Measurements from ENCODE around the gene RPS6KA5. TPM values are rescaled to one million over a fixed set of nuclear protein-coding genes. Genes with fewer than 3 reads are reported as not detected.
A peak's percentile ranks its signal among the peaks of the same experiment; 100 is the strongest.
"Not testable (repeated sequence)": the region's sequence is repeated elsewhere in the genome, so short reads cannot be mapped to it uniquely, and the experiment has no call there.

RPS6KA5 gene
- total and polyA plus RNA-seq, 7 experiments from 2014 or later, result 17.7 to 43.5 (median 34.1) TPM

- Mint-ChIP-seq H3K27ac (no peak overlapping the region), H3K27me3 (no peaks in the 10 kb centered on the region), H3K9me3 (peaks cover 0 to 42% (median 20%) of the 10 kb centered on the region in 11 donors), H3K4me1 (peaks cover 0 to 12% (median 2%) of the 10 kb centered on the region in 7 donors), H3K36me3 (peaks cover 28 to 81% (median 73%) of the 10 kb centered on the region in 5 donors), H3K4me3 (no peak overlapping the region)
- peaks cover 0 to 12% (median 6%) of the 10 kb centered on the region in 3 experiments for H3K9me3 ChIP-seq (ENCODE audit: control insufficient read depth in 2 of 3, low read length in 3 of 3)
- CTCF ChIA-PET, result no interaction called here
- H3K27ac ChIP-seq (ENCODE audit: low read depth, low read length), result no peak overlapping the region
- DNase-seq (no peak), ATAC-seq (no peak)
- no peak overlapping the region for H3K4me3 ChIP-seq (ENCODE audit: low read length)
- H3K36me3 ChIP-seq (ENCODE audit: control insufficient read depth in 2 of 3, insufficient read depth in 3 of 3, low read length in 3 of 3), result peaks cover 0 to 49% (median 5%) of the 10 kb centered on the region in 3 experiments
- H3K27me3 ChIP-seq (ENCODE audit: control insufficient read depth in 2 of 2, insufficient read depth in 2 of 2, low read length in 2 of 2), result no peaks in the 10 kb centered on the region
- H3K4me1 ChIP-seq (ENCODE audit: control insufficient read depth in 2 of 2, insufficient read depth in 2 of 2, low read length in 2 of 2), result no peaks in the 10 kb centered on the region
- intact Hi-C loops (cut with micrococcal nuclease), result no loop called here
- POLR2A ChIA-PET, result no interaction called here
Observed at GRCh38 chr14:90942511-90942910, 117.9 kb downstream of the RPS6KA5 start.

- ChIA-PET CTCF (no interaction called here), POLR2A (no interaction called here)
- Histone ChIP-seq H3K27me3 (ENCODE audit: control insufficient read depth in 2 of 2, insufficient read depth in 2 of 2, low read length in 2 of 2) (no peaks in the 10 kb centered on the region), H3K36me3 (ENCODE audit: control insufficient read depth in 2 of 3, insufficient read depth in 3 of 3, low read length in 3 of 3) (peaks cover 0 to 49% (median 5%) of the 10 kb centered on the region in 3 experiments), H3K4me3 (ENCODE audit: low read length) (no peak overlapping the region), H3K9me3 (ENCODE audit: control insufficient read depth in 2 of 3, low read length in 3 of 3) (peaks cover 0 to 12% (median 6%) of the 10 kb centered on the region in 3 experiments), H3K27ac (ENCODE audit: low read depth, low read length) (no peak overlapping the region), H3K4me1 (ENCODE audit: control insufficient read depth in 2 of 2, insufficient read depth in 2 of 2, low read length in 2 of 2) (no peaks in the 10 kb centered on the region)
- DNase-seq, result no peak
- Mint-ChIP-seq H3K36me3 (peaks cover 35 to 83% (median 76%) of the 10 kb centered on the region in 5 donors), H3K27me3 (no peaks in the 10 kb centered on the region), H3K9me3 (peaks cover 0 to 45% (median 20%) of the 10 kb centered on the region in 11 donors), H3K27ac (no peak overlapping the region), H3K4me3 (no peak overlapping the region), H3K4me1 (peaks cover 0 to 12% (median 3%) of the 10 kb centered on the region in 7 donors)
- no peak for ATAC-seq
- intact Hi-C loops (cut with micrococcal nuclease), result no loop called here
Observed at GRCh38 chr14:90941706-90942105, 118.7 kb downstream of the RPS6KA5 start.

DNA sequence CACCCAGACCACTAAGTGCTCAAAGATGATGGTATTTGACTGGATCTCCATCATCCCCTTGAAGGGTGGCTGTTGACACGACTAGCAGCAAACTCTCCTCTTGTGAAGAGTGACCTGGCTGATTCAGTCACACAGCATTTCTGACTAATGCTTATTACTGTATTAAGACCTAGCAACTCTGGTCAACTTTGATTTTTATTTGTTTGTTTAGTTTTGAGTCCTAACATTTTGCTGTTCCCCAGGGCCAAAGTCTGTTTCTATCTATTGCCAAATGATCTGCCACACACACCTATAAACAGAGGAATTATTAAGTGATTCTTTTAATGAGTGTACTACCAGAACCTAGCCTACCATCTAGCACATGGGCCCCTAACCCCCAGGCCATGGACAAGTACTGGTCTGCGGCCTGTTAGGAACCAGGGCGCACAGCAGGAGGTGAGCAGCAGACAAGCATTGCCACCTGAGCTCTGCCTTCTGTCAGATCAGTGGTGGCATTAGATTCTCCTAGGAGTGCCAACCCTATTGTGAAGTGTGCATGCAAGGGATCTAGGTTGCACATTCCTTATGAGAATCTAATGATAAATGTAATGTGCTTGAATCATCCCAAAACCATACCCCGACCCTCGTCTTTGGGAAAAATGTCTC is 120.0 kb downstream of the RPS6KA5 start:
- H3K4me3 Mint-ChIP-seq, result no peak overlapping the region
- Histone ChIP-seq H3K4me3 (ENCODE audit: low read length) (no peak overlapping the region), H3K9me3 (ENCODE audit: control insufficient read depth in 2 of 3, low read length in 3 of 3) (peaks cover 0 to 12% (median 6%) of the 10 kb centered on the region in 3 experiments), H3K27me3 (ENCODE audit: control insufficient read depth in 2 of 2, insufficient read depth in 2 of 2, low read length in 2 of 2) (no peaks in the 10 kb centered on the region), H3K36me3 (ENCODE audit: control insufficient read depth in 2 of 3, insufficient read depth in 3 of 3, low read length in 3 of 3) (peaks cover 0 to 49% (median 5%) of the 10 kb centered on the region in 3 experiments), H3K4me1 (ENCODE audit: control insufficient read depth in 2 of 2, insufficient read depth in 2 of 2, low read length in 2 of 2) (no peaks in the 10 kb centered on the region), H3K27ac (ENCODE audit: low read depth, low read length) (no peak overlapping the region)
- H3K36me3 Mint-ChIP-seq, result peaks cover 36 to 74% (median 69%) of the 10 kb centered on the region in 5 donors
- H3K27ac Mint-ChIP-seq, result peak overlapping the region in 2 of 9 donors; percentile 24 to 26
- ATAC-seq, result no peak
- H3K9me3 Mint-ChIP-seq, result peaks cover 0 to 45% (median 20%) of the 10 kb centered on the region in 11 donors
- intact Hi-C loops (cut with micrococcal nuclease), result no loop called here
- POLR2A ChIA-PET, result no interaction called here
- CTCF ChIA-PET, result no interaction called here
- no peak for DNase-seq
- H3K4me1 Mint-ChIP-seq, result peaks cover 0 to 12% (median 2%) of the 10 kb centered on the region in 7 donors
- no peaks in the 10 kb centered on the region for H3K27me3 Mint-ChIP-seq

DNA sequence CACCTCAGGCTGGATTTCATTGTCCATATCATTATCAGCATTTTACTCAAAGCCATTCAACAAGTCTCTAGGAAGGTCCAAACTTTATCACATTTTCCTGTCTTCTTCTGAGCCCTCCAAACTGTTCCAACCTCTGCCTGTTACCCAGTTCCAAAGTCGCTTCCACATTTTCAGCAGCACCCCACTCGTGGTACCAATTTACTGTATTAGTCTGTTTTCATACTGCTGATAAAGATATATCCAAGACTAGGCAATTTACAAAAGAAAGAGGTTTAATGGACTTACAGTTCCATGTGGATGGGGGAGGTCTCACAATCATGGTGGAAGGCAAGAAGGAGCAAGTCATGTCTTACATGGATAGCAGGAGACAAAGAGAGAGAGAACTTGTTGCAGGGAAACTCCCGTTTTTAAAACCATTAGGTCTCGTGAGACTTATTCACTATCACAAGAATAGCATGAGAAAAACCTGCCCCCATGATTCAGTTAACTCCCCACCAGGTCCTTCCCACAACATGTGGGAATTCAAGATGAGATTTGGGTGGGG is 121.1 kb downstream of the RPS6KA5 start:
- H3K27ac ChIP-seq (ENCODE audit: low read depth, low read length); CTCF ChIA-PET; H3K4me3 ChIP-seq (ENCODE audit: low read length); H3K27me3 ChIP-seq (ENCODE audit: control insufficient read depth in 2 of 2, insufficient read depth in 2 of 2, low read length in 2 of 2); H3K27ac Mint-ChIP-seq; POLR2A ChIA-PET; H3K4me3 Mint-ChIP-seq; H3K4me1 ChIP-seq (ENCODE audit: control insufficient read depth in 2 of 2, insufficient read depth in 2 of 2, low read length in 2 of 2); intact Hi-C loops (cut with micrococcal nuclease); ATAC-seq; DNase-seq; H3K27me3 Mint-ChIP-seq: not testable (repeated sequence)
- H3K9me3 ChIP-seq (ENCODE audit: control insufficient read depth in 2 of 3, low read length in 3 of 3), result peaks cover 0 to 12% (median 6%) of the 10 kb centered on the region in 3 experiments
- peaks cover 0 to 49% (median 5%) of the 10 kb centered on the region in 3 experiments for H3K36me3 ChIP-seq (ENCODE audit: control insufficient read depth in 2 of 3, insufficient read depth in 3 of 3, low read length in 3 of 3)
- peaks cover 36 to 73% (median 65%) of the 10 kb centered on the region in 5 donors for H3K36me3 Mint-ChIP-seq
- peaks cover 0 to 45% (median 20%) of the 10 kb centered on the region in 11 donors for H3K9me3 Mint-ChIP-seq
- H3K4me1 Mint-ChIP-seq, result peaks cover 0 to 12% (median 2%) of the 10 kb centered on the region in 7 donors

- no peak overlapping the region for H3K4me3 Mint-ChIP-seq
- no peak overlapping the region for H3K27ac Mint-ChIP-seq
- Histone ChIP-seq H3K4me1 (ENCODE audit: control insufficient read depth in 2 of 2, insufficient read depth in 2 of 2, low read length in 2 of 2) (no peaks in the 10 kb centered on the region), H3K27me3 (ENCODE audit: control insufficient read depth in 2 of 2, insufficient read depth in 2 of 2, low read length in 2 of 2) (no peaks in the 10 kb centered on the region), H3K4me3 (ENCODE audit: low read length) (no peak overlapping the region), H3K27ac (ENCODE audit: low read depth, low read length) (no peak overlapping the region), H3K9me3 (ENCODE audit: control insufficient read depth in 2 of 3, low read length in 3 of 3) (peaks cover 0 to 12% (median 6%) of the 10 kb centered on the region in 3 experiments), H3K36me3 (ENCODE audit: control insufficient read depth in 2 of 3, insufficient read depth in 3 of 3, low read length in 3 of 3) (peaks cover 0 to 47% (median 5%) of the 10 kb centered on the region in 3 experiments)
- ATAC-seq (no peak), DNase-seq (no peak)
- CTCF ChIA-PET, result no interaction called here
- H3K36me3 Mint-ChIP-seq, result peaks cover 36 to 70% (median 65%) of the 10 kb centered on the region in 5 donors
- no peaks in the 10 kb centered on the region for H3K27me3 Mint-ChIP-seq
- peaks cover 0 to 12% (median 2%) of the 10 kb centered on the region in 7 donors for H3K4me1 Mint-ChIP-seq
- H3K9me3 Mint-ChIP-seq, result peaks cover 0 to 45% (median 20%) of the 10 kb centered on the region in 11 donors
- POLR2A ChIA-PET, result no interaction called here
- intact Hi-C loops (cut with micrococcal nuclease), result no loop called here
Observed at GRCh38 chr14:90938615-90939014, 121.8 kb downstream of the RPS6KA5 start.

DNA sequence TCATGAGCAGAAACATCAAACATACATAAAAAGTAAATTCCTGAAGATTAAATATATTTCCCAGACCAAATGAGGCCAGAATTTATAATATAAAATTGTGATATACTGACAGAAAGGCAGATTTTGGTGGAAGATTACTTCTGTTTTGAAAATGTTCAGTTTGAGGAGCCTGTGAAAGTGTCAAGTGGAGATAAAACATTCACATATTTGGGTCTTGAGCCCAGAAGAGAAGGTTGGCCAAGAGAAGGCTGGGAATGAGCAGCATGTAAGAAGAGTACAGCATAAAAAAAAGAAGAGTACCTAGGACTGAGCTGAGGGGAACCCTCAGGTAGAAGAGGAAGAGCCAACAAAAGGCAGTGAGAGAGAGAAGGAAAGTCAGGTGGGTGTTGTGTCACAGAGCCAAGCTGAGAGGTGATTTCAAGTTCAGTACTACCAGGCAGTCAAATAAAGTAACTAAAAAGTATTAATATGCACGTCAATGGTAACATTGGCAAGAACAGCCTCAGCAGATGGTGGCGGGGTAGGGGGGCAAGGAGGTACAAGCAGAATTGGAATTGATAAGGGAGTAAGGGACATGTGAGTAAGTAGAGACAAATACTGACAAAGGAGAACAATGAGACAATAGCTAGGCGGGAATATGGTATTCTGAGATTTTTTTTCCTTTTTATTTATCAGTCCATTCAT is 123.5 kb downstream of the RPS6KA5 start:
- Histone ChIP-seq H3K9me3 (ENCODE audit: control insufficient read depth in 2 of 3, low read length in 3 of 3) (peaks cover 0 to 12% (median 6%) of the 10 kb centered on the region in 3 experiments), H3K36me3 (ENCODE audit: control insufficient read depth in 2 of 3, insufficient read depth in 3 of 3, low read length in 3 of 3) (peaks cover 0 to 37% (median 5%) of the 10 kb centered on the region in 3 experiments), H3K27me3 (ENCODE audit: control insufficient read depth in 2 of 2, insufficient read depth in 2 of 2, low read length in 2 of 2) (no peaks in the 10 kb centered on the region), H3K4me3 (ENCODE audit: low read length) (no peak overlapping the region), H3K27ac (ENCODE audit: low read depth, low read length) (no peak overlapping the region), H3K4me1 (ENCODE audit: control insufficient read depth in 2 of 2, insufficient read depth in 2 of 2, low read length in 2 of 2) (no peaks in the 10 kb centered on the region)
- ChIA-PET POLR2A (no interaction called here), CTCF (no interaction called here)
- Mint-ChIP-seq H3K4me1 (peaks cover 0 to 9% (median 0%) of the 10 kb centered on the region in 7 donors), H3K36me3 (peaks cover 32 to 54% (median 51%) of the 10 kb centered on the region in 5 donors), H3K27ac (peak overlapping the region in 1 of 9 donors; percentile 20), H3K4me3 (no peak overlapping the region), H3K9me3 (peaks cover 0 to 45% (median 20%) of the 10 kb centered on the region in 11 donors), H3K27me3 (no peaks in the 10 kb centered on the region)
- no peak for DNase-seq
- intact Hi-C loops (cut with micrococcal nuclease), result no loop called here
- no peak for ATAC-seq

Measured in naive thymus-derived CD4-positive, alpha-beta T cell (primary cell).